CD4-positive, alpha-beta T cell treated with Interleukin-4 for 1 hour (primary cell): Measurements from ENCODE around the gene SLC47A2.
"Not testable (repeated sequence)": the region's sequence is repeated elsewhere in the genome, so short reads cannot be mapped to it uniquely, and the experiment has no call there.

Experiments
- DNase-seq, 2 donors: peaks; one replicate each; pipeline ENCODE4 v3.0.0-alpha.2; 2020 to 2022

SLC47A2 gene, protein sequence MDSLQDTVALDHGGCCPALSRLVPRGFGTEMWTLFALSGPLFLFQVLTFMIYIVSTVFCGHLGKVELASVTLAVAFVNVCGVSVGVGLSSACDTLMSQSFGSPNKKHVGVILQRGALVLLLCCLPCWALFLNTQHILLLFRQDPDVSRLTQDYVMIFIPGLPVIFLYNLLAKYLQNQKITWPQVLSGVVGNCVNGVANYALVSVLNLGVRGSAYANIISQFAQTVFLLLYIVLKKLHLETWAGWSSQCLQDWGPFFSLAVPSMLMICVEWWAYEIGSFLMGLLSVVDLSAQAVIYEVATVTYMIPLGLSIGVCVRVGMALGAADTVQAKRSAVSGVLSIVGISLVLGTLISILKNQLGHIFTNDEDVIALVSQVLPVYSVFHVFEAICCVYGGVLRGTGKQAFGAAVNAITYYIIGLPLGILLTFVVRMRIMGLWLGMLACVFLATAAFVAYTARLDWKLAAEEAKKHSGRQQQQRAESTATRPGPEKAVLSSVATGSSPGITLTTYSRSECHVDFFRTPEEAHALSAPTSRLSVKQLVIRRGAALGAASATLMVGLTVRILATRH

DNA sequence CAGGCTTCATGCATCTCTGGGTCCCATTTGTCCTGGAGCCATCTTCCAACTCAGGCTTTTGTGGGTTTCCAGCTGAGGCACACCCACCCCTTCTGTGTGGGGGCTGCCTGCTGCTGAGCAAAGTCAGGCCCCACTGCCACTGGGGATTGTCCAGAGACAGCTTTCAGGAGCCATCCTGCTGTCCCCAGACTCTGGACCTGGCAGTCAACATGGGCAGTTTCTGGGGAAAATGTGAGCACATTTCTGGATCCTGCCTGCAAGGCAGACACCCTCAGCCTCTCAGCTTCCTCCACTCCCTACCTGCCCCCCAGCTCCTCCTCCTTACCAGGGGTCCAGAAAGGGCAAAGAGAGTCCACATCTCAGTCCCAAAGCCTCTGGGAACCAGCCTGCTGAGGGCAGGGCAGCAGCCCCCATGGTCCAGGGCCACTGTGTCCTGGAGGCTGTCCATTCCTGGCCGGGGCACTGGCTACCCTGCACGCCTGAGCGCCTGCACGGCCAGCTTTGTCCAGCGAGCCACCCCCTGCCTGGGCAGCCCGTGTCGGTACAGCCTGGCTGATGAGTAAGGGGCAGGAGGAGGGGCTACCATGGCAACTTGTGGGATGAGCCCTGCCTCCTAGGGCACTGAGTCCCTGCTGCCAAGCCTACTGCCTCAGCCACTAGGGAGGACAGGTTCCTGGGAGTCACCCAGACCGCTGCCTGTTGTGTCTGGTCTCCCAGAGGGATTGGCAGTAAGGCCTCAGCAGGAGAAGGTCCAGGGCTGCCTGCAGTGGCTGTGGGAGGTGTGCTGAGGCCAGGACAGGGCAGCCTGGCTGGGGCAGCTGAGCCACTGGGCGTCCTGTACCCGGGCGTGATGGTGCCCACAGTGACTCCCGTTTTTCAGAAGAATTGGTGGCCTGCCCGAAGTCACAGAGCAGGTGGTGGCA, at the start of gene SLC47A2:
Gene SLC47A2 (minus strand): TSS at position 477 of the 923 bp plus-strand sequence. CDS start 29 bp downstream, at position 448.
- no peak for DNase-seq

DNA sequence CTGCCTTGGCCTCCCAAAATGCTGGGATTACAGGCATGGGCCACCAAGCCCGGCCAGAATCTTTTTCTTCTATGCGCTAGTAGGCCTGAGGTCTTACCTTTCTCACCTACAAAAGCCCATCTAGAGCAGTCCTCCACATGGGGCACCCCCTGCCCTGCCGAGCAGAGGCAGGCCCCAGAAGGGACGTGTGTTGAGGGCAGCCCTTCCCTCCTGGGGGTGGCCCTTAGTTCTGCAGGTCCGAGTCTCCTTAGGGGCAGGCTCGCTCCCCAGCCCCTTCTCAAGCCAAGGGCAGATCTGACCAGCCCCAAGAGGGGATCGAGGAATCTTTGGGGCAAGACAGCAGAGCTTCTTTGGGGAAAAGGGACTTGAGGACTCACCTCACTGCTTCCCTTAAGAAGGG, 49.6 kb upstream of the SLC47A2 start:
- DNase-seq, result no peak

- DNase-seq, result not testable (repeated sequence)
Observed at GRCh38 chr17:19763991-19764390, 47.6 kb upstream of the SLC47A2 start.

GRCh38 chr17:19763416-19763815, 47.0 kb upstream of the SLC47A2 start:
- no peak for DNase-seq

DNA sequence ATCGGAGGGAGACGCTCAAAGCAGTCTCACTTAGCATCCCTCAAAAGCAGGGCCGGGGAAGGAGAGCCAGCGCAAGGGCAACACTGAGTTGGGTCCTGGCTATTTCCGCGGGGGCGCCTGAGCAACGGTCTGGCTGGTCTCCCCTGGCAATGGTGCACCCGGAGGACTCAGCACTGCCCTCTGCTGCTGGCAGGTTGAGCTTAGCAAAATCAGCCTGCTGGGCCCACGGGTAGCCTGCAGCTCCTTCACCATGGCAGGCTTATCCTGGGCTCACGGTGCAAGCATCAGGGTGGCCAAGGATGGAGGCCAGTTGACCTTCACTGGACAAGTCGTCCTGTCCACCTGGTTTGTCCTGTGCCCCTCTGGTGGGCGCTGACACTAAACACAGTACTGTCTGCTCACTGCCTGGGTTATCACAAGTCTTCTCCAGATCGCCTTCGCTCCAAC, 46.2 kb upstream of the SLC47A2 start:
- DNase-seq, result peak; percentile 64 to 70

GRCh38 chr17:19760746-19761145, 44.4 kb upstream of the SLC47A2 start:
- DNase-seq, result no peak

DNA sequence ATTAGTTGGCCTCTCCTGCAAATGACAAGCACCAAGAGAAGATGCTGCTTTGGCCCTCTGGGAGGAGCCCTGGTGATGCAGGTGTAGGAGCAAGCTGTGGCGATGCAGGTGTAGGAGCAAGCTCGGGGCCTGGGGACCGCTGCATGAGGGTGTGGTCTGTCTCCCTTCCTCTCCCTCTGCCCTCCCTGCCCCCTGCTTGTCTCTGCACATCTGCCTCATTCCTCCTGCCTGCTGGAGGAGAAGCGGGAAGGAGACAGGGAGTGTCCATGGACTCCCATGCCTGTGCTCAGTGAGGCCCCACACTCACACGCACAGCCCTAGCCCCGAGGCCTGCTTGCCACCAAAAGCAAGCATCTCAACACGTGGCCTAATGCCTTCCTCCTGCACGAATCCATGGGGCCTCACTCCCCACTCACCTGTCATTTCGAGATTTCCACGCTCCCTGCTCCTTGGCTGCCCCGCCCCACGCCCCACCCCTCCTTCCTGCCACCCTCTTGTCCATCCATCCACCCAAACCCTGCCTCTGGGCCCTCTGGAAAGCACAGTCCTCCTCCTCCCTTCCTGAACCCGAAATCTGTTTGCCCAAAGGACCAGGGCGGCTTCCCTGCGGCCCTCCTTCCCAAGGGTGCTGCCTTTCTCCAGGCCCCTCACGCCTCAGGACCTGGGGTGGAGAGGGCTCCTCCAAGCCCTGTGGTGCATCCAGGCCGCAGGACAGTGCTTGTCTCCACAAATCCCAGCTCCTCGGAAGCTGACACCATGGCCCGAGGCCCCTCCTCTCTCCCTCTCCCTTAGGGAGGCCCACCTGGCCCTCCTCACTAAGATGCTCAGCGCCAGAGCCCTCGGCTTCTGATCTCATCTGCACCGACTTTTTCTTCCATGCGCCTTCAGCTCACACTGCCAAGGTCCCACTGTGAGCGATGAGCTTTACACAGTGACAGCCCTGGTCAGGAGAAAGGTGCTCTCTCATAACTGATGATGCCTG, 43.5 kb upstream of the SLC47A2 start:
- no peak for DNase-seq

DNA sequence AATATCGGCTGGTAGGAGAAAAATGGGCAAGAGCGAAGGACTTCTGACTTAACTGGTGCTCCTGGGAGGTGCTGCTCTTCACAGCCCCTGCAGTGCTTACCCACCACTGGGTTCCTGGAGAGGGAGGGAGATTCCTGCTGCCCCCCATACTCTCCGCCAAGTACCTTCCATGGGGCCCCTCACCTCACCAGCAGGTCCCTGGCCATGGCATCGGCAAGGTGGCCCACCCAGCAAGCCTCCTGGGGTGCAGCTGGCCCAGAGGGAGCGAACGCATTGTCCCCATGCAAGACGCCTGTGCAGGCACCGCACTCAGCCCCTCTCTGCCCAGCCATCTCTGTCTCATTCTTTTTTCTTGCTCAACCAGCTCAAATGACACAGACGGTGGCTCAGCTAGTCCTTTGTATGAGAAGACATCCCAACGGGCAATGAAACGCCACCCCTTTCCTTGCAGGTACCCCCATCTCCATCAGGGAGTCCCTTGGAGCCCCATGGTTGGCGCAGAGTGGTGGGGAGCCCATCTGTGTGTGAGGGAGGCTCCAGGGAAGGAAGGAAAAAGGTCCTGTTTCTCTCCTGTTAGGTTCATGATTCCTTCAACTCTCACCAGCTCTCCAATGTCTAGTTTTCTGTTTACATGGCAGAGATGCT, 41.3 kb upstream of the SLC47A2 start:
- DNase-seq, result no peak

DNA sequence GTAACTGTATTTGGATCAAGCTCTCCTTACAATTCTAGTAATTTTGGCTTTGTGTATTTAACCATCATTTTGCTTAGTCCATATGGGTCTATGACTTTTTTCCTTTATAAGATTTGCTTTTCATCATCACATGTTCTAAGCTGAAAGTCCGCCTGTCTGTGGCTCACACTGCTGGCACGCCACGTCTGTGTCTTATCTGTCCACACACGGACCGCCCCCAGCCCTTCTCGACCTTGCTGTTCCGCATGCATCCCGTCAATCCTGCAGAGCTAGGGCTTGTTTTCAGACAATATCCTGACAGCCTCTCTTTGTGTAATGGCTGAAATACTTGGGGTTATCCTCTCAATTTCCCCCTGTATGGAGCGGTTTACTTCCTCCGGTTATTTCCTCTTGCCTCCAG, 40.2 kb upstream of the SLC47A2 start:
- no peak for DNase-seq

GRCh38 chr17:19755821-19756510, 39.6 kb upstream of the SLC47A2 start:
- no peak for DNase-seq

DNA sequence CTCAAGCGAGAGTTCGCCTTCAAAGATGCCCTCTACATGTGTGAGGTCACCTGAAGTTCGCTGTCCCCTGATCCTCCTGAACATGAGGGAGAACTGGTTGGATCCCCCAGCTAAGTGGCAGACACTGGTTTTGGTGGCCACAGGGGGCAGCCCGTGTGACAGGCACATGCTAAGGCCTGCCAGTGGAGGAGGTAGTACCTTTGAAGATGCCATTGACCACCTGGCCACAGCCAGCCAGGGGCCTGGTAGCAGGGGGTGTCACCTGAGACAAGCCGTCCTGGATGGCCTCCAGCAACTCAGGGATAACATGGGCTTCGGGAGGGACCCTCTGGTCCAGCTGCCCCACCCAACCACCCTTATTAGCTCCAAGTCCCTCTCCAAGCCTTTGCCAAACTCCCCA, 39.0 kb upstream of the SLC47A2 start:
- DNase-seq, result no peak

DNA sequence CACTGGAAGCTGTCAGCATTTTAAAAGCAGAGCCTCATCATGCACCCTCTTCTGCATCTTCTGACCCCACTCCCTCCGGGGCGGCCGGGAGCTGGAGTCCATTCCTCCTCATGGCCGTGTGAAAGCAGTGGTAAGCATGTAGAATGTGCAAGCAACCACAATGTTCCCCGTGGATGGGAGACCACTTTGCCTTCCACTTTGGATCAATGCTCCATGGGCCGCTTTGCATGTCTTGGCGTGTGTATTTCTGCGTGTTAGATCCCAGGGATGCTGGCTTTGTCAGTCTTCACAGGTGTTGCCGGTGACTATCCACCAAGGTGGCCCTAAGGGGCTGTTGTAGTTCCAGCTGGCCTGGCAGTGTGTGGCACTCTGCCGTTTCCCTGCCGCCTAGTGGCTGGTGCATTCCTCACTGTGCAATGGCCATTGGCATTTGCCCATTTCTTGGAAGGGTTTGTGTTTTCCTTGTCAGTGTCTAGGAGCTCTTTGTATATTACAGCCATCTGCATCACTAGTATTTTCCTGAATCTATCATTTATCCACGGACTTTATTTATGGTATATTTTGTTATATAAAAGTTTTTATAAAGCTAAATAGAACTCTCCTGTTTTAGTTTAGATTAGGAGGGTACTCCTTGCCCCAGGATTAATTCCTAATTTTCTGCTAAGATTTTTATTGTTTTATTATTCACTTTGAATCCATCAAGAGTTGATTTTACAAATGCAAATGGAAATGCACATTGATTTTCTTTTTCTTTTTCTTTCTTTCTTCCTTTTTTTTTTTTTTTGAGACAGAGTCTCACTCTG, 37.5 kb upstream of the SLC47A2 start:
- no peak for DNase-seq

DNA sequence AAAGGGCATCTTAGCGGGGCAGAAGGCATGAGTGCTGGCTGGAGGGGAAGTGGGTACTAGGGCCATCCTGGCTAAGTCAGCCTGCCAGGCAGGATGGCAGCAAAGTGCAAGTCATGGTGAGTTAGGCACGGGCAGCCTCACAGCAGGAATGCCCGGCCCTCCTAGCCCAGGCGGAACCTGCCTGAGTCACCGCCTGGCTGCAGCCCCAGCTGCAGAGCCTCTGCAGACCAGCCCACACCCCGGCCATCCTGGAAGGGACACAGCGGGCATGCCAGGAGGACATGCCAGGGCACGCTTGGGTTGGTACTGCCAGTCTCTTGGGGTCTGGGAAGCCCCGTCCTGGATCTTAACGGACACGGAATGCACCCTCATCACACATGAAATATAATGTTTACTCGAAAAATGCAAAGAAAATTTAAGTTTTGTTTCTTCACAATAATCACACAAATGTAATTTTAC, 36.7 kb upstream of the SLC47A2 start:
- peak in 1 of 2 donors; percentile 59 for DNase-seq

DNA sequence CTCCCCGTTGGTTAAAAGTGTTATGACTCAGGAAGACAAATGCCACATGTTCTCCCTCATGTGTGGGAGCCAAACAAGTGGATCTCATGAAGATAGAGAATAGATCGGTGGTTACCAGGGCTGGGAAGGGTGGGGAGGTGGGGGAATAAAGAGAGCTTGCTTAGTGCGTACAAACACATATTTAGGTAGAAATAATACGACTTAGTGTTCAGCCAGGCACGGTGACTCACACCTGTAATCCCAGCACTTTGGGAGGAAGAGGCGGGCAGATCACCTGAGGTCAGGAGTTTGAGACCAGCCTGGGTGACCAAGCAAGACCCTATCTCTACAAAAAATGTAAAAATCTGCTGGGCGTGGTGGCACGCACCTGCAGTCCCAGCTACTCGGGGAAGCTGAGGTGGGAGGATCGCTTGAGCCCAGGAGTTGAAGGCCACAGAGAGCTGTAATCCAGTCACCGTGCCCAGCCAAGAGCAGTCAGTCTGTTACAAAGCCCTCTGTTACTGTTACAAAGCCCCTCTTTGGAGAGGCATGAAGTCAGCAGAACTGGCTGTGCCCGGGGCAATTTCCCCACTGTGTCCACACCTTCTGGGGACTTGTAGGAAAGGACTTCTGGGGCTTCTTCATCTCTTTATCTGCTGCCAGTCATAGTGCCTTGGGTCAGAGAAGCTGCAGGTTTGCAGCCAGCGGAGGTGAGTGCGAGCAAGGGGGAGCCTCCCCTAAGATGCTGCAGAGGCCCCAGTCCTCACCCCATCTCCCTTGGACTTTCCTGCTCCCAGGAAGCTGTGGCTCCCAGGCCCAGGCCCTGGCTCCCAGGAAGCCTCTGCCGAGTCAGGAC, 36.0 kb upstream of the SLC47A2 start:
- DNase-seq, result no peak

DNA sequence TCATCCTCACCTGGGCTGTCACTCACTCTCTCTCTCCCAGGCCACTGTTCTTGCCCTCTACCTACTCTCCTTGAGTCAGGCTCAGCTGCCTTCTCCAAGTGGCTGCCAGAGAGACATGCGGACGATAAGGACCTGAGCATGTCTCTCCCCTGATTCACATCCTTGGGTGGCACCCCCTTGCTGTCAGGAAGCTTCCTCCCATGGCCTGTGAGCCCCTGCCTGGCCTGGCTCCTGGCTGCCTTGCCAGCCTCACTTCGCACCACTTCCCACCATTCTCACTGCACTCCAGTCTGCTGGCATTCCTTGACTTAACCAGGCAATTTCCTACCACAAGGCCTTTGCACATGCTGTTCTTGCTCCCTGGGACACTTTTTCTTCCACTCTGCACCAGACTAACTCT, 34.5 kb upstream of the SLC47A2 start:
- no peak for DNase-seq

GRCh38 chr17:19750020-19750572, 33.7 kb upstream of the SLC47A2 start:
- DNase-seq, result no peak

DNA sequence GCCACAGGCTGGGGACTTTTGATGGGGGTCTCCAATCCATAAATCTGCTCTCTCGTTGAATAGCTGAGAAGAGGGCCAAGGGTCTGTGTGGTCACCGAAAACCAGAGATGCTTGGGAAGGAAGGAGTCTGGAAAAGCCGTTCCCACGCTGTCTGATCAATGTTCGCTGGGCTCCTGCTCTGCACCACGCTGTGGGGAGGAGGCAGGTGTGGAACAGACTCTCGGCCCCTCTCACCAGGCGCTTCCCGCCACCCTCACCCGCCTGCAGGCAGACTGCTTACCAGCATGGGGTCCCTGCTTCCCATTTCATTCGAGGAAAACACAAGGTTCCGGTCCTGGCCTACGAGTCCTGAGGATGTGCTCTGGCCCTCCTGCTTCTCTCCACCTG, 32.4 kb upstream of the SLC47A2 start:
- DNase-seq, result no peak
